A673 (cell line): ENCODE results near the gene TFPI. TPM values are rescaled to one million over a fixed set of nuclear protein-coding genes. Genes with fewer than 3 reads are reported as not detected.
A peak's percentile ranks its signal among the peaks of the same experiment; 100 is the strongest.

ENCODE experiments used
- BruUV-seq: library from RNA; stranded (reverse); fragments of 400-500 nt; replicated peaks from 2 replicates; lab custom pipeline; 2021; lab: Mats Ljungman, UMichigan
- CTCF ChIA-PET: fragments of 300-600 bp; sonication (Branson Sonifier 250); formaldehyde crosslinking; loops from one replicate; lab custom pipeline; 2022; ENCODE audit warnings: antibody characterized with exemption; lab: Charles Lee
- POLR2A ChIA-PET: fragments of 300-600 bp; sonication (Branson Sonifier 250); formaldehyde crosslinking; loops from one replicate; lab custom pipeline; 2022; ENCODE audit warnings: antibody characterized with exemption; ENCODE audit not compliant: low non-redundant PET; lab: Charles Lee
- DNase-seq: peaks from one replicate; pipeline ENCODE4 v3.0.0-alpha.2; 2015; ENCODE audit warnings: low spot score
- H3K27ac ChIP-seq: fragments of 200-600 bp; sonication (generic); 2 replicates; pipeline ENCODE4 v1.5.1; 2016; ENCODE audit warnings: mixed run types, low read depth, mild to moderate bottlenecking, mixed read lengths, antibody characterized with exemption, low read length; ENCODE audit not compliant: poor library complexity, severe bottlenecking
- H3K27me3 ChIP-seq: fragments of 200-600 bp; sonication (generic); replicated peaks from 2 replicates; pipeline ENCODE4 v1.6.1; 2017; ENCODE audit warnings: mixed run types, low read depth, mild to moderate bottlenecking, mixed read lengths, antibody characterized with exemption, low read length; ENCODE audit not compliant: insufficient read depth, poor library complexity
- H3K36me3 ChIP-seq: fragments of 200-600 bp; sonication (generic); 2 replicates; pipeline ENCODE4 v1.6.1; 2016; ENCODE audit warnings: mixed run types, mild to moderate bottlenecking, mixed read lengths, antibody characterized with exemption, low read length; ENCODE audit not compliant: insufficient read depth, poor library complexity, severe bottlenecking
- H3K4me1 ChIP-seq: fragments of 200-600 bp; sonication (generic); 2 replicates; pipeline ENCODE4 v1.6.1; 2017; ENCODE audit warnings: mixed run types, mild to moderate bottlenecking, mixed read lengths, antibody characterized with exemption, low read length; ENCODE audit not compliant: insufficient read depth, poor library complexity, severe bottlenecking
- H3K4me3 ChIP-seq: fragments of 200-600 bp; sonication (generic); 2 replicates; pipeline ENCODE4 v1.5.1; 2016; ENCODE audit warnings: low read depth, mixed run types, mild to moderate bottlenecking, mixed read lengths, low read length; ENCODE audit not compliant: poor library complexity, severe bottlenecking
- H3K9me3 ChIP-seq: fragments of 200-600 bp; sonication (generic); 2 replicates; pipeline ENCODE4 v1.6.1; 2016; ENCODE audit warnings: mixed run types, low read depth, mild to moderate bottlenecking, mixed read lengths, antibody characterized with exemption, low read length; ENCODE audit not compliant: poor library complexity, severe bottlenecking
- EZH2 ChIP-seq: fragments of 200-600 bp; sonication (generic); IDR thresholded peaks from 2 replicates; pipeline ENCODE4 v1.6.1; 2017; ENCODE audit warnings: borderline replicate concordance, low read depth, mild to moderate bottlenecking, mixed read lengths, antibody characterized with exemption, low read length; ENCODE audit not compliant: poor library complexity, severe bottlenecking
- intact Hi-C: fragments of 100-400 bp; cut with micrococcal nuclease; formaldehyde crosslinking; loops from one replicate; pipeline ENCODE4 v1.10.0; 2022; ENCODE audit not compliant: unreplicated experiment
- total RNA-seq: library from RNA; stranded (reverse); gene quantifications from 2 replicates; pipeline ENCODE4 v1.2.3, GENCODE V29; 2021
- TF ChIP-seq, protein P1 (sequence below): fragments of 300-800, 200-600 bp; sonication (generic); conservative IDR thresholded peaks from 2 replicates; pipeline ENCODE4 v1.5.1; 2017; ENCODE audit warnings: low read depth, mild to moderate bottlenecking, antibody characterized with exemption, low read length, moderate library complexity, mixed read lengths

TFPI gene
- total RNA-seq, 1 experiment from 2014 or later = 36.3 TPM

DNA sequence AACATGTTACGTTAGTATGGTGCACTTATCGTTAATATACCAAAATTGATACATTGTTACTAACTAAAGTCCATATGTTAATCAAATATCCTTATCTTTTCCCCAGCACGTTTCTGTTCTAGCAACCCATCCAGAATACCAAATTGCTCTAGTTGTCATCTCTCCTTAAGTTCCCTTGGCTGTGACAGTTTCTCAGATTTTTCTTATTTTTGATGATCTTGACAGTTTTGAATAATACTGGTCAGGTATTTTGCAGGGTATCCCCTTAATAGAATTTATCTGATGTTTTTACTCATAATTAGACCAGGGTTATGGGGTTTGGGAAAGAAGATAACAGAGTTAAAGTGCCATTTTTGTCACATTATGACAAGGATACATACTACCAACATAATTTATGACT, 47.8 kb downstream of the TFPI start:
- intact Hi-C loops = no loop called here
- H3K4me1 ChIP-seq = peaks cover 37% of the 10 kb centered on the region
- no peak overlapping the region for H3K27ac ChIP-seq
- no peaks in the 10 kb centered on the region for H3K36me3 ChIP-seq
- CTCF ChIA-PET = no interaction called here
- H3K27me3 ChIP-seq = no peaks in the 10 kb centered on the region
- POLR2A ChIA-PET = no interaction called here
- DNase-seq = no peak
- H3K9me3 ChIP-seq = peaks cover 3% of the 10 kb centered on the region
- H3K4me3 ChIP-seq = no peak overlapping the region
- no TSS peak for BruUV-seq
- TF ChIP-seq, protein P1, sequence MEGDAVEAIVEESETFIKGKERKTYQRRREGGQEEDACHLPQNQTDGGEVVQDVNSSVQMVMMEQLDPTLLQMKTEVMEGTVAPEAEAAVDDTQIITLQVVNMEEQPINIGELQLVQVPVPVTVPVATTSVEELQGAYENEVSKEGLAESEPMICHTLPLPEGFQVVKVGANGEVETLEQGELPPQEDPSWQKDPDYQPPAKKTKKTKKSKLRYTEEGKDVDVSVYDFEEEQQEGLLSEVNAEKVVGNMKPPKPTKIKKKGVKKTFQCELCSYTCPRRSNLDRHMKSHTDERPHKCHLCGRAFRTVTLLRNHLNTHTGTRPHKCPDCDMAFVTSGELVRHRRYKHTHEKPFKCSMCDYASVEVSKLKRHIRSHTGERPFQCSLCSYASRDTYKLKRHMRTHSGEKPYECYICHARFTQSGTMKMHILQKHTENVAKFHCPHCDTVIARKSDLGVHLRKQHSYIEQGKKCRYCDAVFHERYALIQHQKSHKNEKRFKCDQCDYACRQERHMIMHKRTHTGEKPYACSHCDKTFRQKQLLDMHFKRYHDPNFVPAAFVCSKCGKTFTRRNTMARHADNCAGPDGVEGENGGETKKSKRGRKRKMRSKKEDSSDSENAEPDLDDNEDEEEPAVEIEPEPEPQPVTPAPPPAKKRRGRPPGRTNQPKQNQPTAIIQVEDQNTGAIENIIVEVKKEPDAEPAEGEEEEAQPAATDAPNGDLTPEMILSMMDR = no peak
- no peak for TF ChIP-seq EZH2

- Histone ChIP-seq H3K4me3 (no peak overlapping the region), H3K36me3 (no peaks in the 10 kb centered on the region), H3K27ac (peak overlapping the region; percentile 66), H3K4me1 (peaks cover 49% of the 10 kb centered on the region), H3K27me3 (no peaks in the 10 kb centered on the region), H3K9me3 (peaks cover 3% of the 10 kb centered on the region)
- no peak for TF ChIP-seq EZH2
- TF ChIP-seq, protein P1 = no peak
- DNase-seq = peak; percentile 38
- intact Hi-C loops = no loop called here
- POLR2A ChIA-PET = no interaction called here
- no TSS peak for BruUV-seq
- CTCF ChIA-PET = no interaction called here
These were observed 49.1 kb downstream of the TFPI start for GRCh38 chr2:187505065-187505672.

DNA sequence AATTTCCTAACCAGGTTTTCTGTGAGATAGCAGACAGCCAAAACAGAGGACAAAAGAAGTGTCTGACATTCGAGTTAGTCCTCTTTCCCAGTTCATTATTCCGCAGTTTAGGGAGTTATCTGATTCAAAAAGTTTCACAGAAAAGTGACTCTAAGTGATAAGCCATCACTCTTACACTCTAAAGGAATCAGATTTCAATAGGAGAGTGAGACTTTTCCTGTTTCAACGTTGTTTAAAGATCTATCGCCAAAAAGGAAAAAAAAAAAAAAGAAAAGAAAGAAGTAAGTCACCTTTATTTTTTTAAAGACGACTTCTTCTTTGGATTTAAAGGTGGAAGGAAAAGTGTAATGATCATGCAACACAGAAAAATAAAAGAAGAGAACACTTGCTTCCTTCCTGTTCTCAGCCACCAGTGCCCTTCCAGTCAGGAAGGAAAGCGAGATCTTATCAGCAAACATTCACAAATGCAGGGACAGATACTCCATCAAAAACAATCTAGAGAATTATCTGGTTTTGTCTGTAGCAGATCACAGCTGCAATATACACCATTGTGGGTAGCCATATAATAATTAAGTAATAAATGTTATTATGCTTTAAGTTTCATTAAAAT, 49.8 kb downstream of the TFPI start:
- peak; percentile 81 for DNase-seq
- Histone ChIP-seq H3K4me3 (peak overlapping the region; percentile 14), H3K9me3 (peaks cover 3% of the 10 kb centered on the region), H3K27me3 (no peaks in the 10 kb centered on the region), H3K4me1 (peaks cover 51% of the 10 kb centered on the region), H3K27ac (peak overlapping the region; percentile 72), H3K36me3 (no peaks in the 10 kb centered on the region)
- ChIA-PET CTCF (no interaction called here), POLR2A (no interaction called here)
- intact Hi-C loops = no loop called here
- TF ChIP-seq, protein P1 = no peak
- TF ChIP-seq EZH2 = no peak
- BruUV-seq = no TSS peak
